ENCODE results near the gene RFTN1. TPM values are rescaled to one million over a fixed set of nuclear protein-coding genes. Genes with fewer than 3 reads are reported as not detected.
"Not testable (repeated sequence)": the region's sequence is repeated elsewhere in the genome, so short reads cannot be mapped to it uniquely, and the experiment has no call there.

RFTN1 gene
- total and polyA plus RNA-seq, 5 experiments from 2014 or later, result 35.3 to 61.8 (median 44.2) TPM

GRCh38 chr3:16320711-16321110 is 192.8 kb downstream of the RFTN1 start:
- no peak for ATAC-seq
- Mint-ChIP-seq H3K9me3 (no peaks in the 10 kb centered on the region), H3K27ac (peak overlapping the region; percentile 65 to 99 (median 94)), H3K4me3 (peak overlapping the region in 5 of 10 donors; percentile 2 to 73 (median 12)), H3K36me3 (peaks cover 13 to 96% (median 53%) of the 10 kb centered on the region in 3 donors), H3K4me1 (peaks cover 35 to 92% (median 75%) of the 10 kb centered on the region in 4 donors), H3K27me3 (no peaks in the 10 kb centered on the region)
- no peak for DNase-seq
- POLR2A ChIA-PET, result interaction anchor here (1.1 to 15.3 kb wide), 6 partner anchors 8 to 52 kb away, joined by 3 to 304 read pairs (median 18); no protein-coding TSS in a partner anchor

GRCh38 chr3:16319723-16320122 is 193.8 kb downstream of the RFTN1 start:
- no peak for ATAC-seq
- Mint-ChIP-seq H3K4me1 (peaks cover 37 to 93% (median 81%) of the 10 kb centered on the region in 4 donors), H3K4me3 (peak overlapping the region in 8 of 10 donors; percentile 27 to 81 (median 66)), H3K27ac (peak overlapping the region; percentile 92 to 99 (median 98)), H3K36me3 (peaks cover 17 to 96% (median 52%) of the 10 kb centered on the region in 3 donors), H3K9me3 (no peaks in the 10 kb centered on the region), H3K27me3 (no peaks in the 10 kb centered on the region)
- no peak for DNase-seq
- POLR2A ChIA-PET, result interaction anchor here (0.6 to 15.3 kb wide), 6 partner anchors 15 to 55 kb away, joined by 4 to 304 read pairs (median 18); partner anchors contain the start of genes DPH3 and OXNAD1

- peak; percentile 50 to 89 (median 72) for DNase-seq
Measured at GRCh38 chr3:16319307-16319706, 194.2 kb downstream of the RFTN1 start.

GRCh38 chr3:16318176-16318575 is 195.3 kb downstream of the RFTN1 start:
- DNase-seq (no peak), ATAC-seq (no peak)
- POLR2A ChIA-PET, result interaction anchor here (1.4 to 15.3 kb wide), 7 partner anchors 14 to 53 kb away, joined by 5 to 304 read pairs (median 13); partner anchors contain the start of genes DPH3 and OXNAD1
- H3K36me3 Mint-ChIP-seq, result peaks cover 17 to 90% (median 54%) of the 10 kb centered on the region in 3 donors
- no peaks in the 10 kb centered on the region for H3K27me3 Mint-ChIP-seq
- peaks cover 36 to 99% (median 87%) of the 10 kb centered on the region in 4 donors for H3K4me1 Mint-ChIP-seq
- peak overlapping the region; percentile 92 to 99 (median 98) for H3K27ac Mint-ChIP-seq
- H3K9me3 Mint-ChIP-seq, result no peaks in the 10 kb centered on the region
- peak overlapping the region in 8 of 10 donors; percentile 36 to 83 (median 74) for H3K4me3 Mint-ChIP-seq

More at GRCh38 chr3:16319307-16319706, 194.2 kb downstream of the RFTN1 start:
- peaks cover 17 to 96% (median 56%) of the 10 kb centered on the region in 3 donors for H3K36me3 Mint-ChIP-seq
- H3K27ac Mint-ChIP-seq, result peak overlapping the region; percentile 92 to 99 (median 98)
- no peaks in the 10 kb centered on the region for H3K9me3 Mint-ChIP-seq
- POLR2A ChIA-PET, result interaction anchor here (0.6 to 15.3 kb wide), 6 partner anchors 15 to 54 kb away, joined by 4 to 304 read pairs (median 18); partner anchors contain the start of genes DPH3 and OXNAD1
- peak overlapping the region; percentile 13 to 81 (median 56) for H3K4me3 Mint-ChIP-seq
- no peaks in the 10 kb centered on the region for H3K27me3 Mint-ChIP-seq
- H3K4me1 Mint-ChIP-seq, result peaks cover 36 to 97% (median 81%) of the 10 kb centered on the region in 4 donors
- peak; percentile 69 to 84 for ATAC-seq

GRCh38 chr3:16317561-16317945 is 195.9 kb downstream of the RFTN1 start:
- no peaks in the 10 kb centered on the region for H3K27me3 Mint-ChIP-seq
- POLR2A ChIA-PET, result interaction anchor here (1.0 to 15.3 kb wide), 11 partner anchors 13 to 210 kb away, joined by 3 to 304 read pairs (median 8); partner anchors contain the start of genes DPH3 and OXNAD1
- DNase-seq, result no peak
- H3K9me3 Mint-ChIP-seq, result no peaks in the 10 kb centered on the region
- peak overlapping the region in 9 of 10 donors; percentile 9 to 84 (median 75) for H3K4me3 Mint-ChIP-seq
- H3K27ac Mint-ChIP-seq, result peak overlapping the region; percentile 92 to 99 (median 98)
- ATAC-seq, result no peak
- peaks cover 17 to 89% (median 51%) of the 10 kb centered on the region in 3 donors for H3K36me3 Mint-ChIP-seq
- peaks cover 36 to 98% (median 89%) of the 10 kb centered on the region in 4 donors for H3K4me1 Mint-ChIP-seq

GRCh38 chr3:16316847-16317560 is 196.5 kb downstream of the RFTN1 start:
- DNase-seq (no peak), ATAC-seq (peak in 1 of 2 donors; percentile 9)
- POLR2A ChIA-PET, result interaction anchor here (1.0 to 15.3 kb wide), 11 partner anchors 12 to 211 kb away, joined by 3 to 304 read pairs (median 8); partner anchors contain the start of genes DPH3 and OXNAD1
- Mint-ChIP-seq H3K27ac (peak overlapping the region; percentile 92 to 99 (median 98)), H3K36me3 (peaks cover 17 to 89% (median 51%) of the 10 kb centered on the region in 3 donors), H3K27me3 (no peaks in the 10 kb centered on the region), H3K4me1 (peaks cover 41 to 98% (median 92%) of the 10 kb centered on the region in 4 donors), H3K4me3 (peak overlapping the region; percentile 9 to 84 (median 74)), H3K9me3 (no peaks in the 10 kb centered on the region)

- DNase-seq (no peak), ATAC-seq (no peak)
- Mint-ChIP-seq H3K27ac (peak overlapping the region; percentile 92 to 99 (median 98)), H3K9me3 (no peaks in the 10 kb centered on the region), H3K4me3 (peak overlapping the region in 9 of 10 donors; percentile 55 to 84 (median 75)), H3K4me1 (peaks cover 46 to 98% (median 95%) of the 10 kb centered on the region in 4 donors), H3K27me3 (no peaks in the 10 kb centered on the region), H3K36me3 (peaks cover 17 to 89% (median 55%) of the 10 kb centered on the region in 3 donors)
- POLR2A ChIA-PET, result interaction anchor here (1.3 to 15.3 kb wide), 9 partner anchors 12 to 200 kb away, joined by 4 to 304 read pairs (median 10); partner anchors contain the start of genes DPH3 and OXNAD1
Measured at GRCh38 chr3:16316396-16316795, 197.1 kb downstream of the RFTN1 start.

- no peaks in the 10 kb centered on the region for H3K27me3 Mint-ChIP-seq
- H3K36me3 Mint-ChIP-seq, result peaks cover 17 to 85% (median 50%) of the 10 kb centered on the region in 3 donors
- H3K9me3 Mint-ChIP-seq, result no peaks in the 10 kb centered on the region
- peak overlapping the region; percentile 55 to 84 (median 74) for H3K4me3 Mint-ChIP-seq
- no peak for DNase-seq
- peaks cover 38 to 94% (median 90%) of the 10 kb centered on the region in 4 donors for H3K4me1 Mint-ChIP-seq
- POLR2A ChIA-PET, result interaction anchor here (0.9 to 15.3 kb wide), 6 partner anchors 11 to 196 kb away, joined by 3 to 304 read pairs (median 22); no protein-coding TSS in a partner anchor
- ATAC-seq, result no peak
- H3K27ac Mint-ChIP-seq, result peak overlapping the region; percentile 92 to 99 (median 98)
Measured at GRCh38 chr3:16315623-16316022, 197.9 kb downstream of the RFTN1 start.

- H3K27me3 Mint-ChIP-seq, result no peaks in the 10 kb centered on the region
- peaks cover 35 to 93% (median 88%) of the 10 kb centered on the region in 4 donors for H3K4me1 Mint-ChIP-seq
- peak overlapping the region; percentile 28 to 83 (median 72) for H3K4me3 Mint-ChIP-seq
- no peak for ATAC-seq
- H3K27ac Mint-ChIP-seq, result peak overlapping the region; percentile 14 to 99 (median 98)
- POLR2A ChIA-PET, result interaction anchor here (0.7 to 15.3 kb wide), 11 partner anchors 9 to 182 kb away, joined by 3 to 304 read pairs (median 4); partner anchors contain the start of genes DPH3 and OXNAD1
- peaks cover 13 to 82% (median 50%) of the 10 kb centered on the region in 3 donors for H3K36me3 Mint-ChIP-seq
- no peak for DNase-seq
- H3K9me3 Mint-ChIP-seq, result no peaks in the 10 kb centered on the region
Measured at GRCh38 chr3:16313886-16314645, 199.4 kb downstream of the RFTN1 start.

GRCh38 chr3:16311960-16312451 is 201.5 kb downstream of the RFTN1 start:
- H3K36me3 Mint-ChIP-seq, result peaks cover 15 to 83% (median 53%) of the 10 kb centered on the region in 3 donors
- peak overlapping the region; percentile 57 to 92 (median 85) for H3K4me3 Mint-ChIP-seq
- peak; percentile 67 to 76 for ATAC-seq
- DNase-seq, result peak; percentile 30 to 80 (median 64)
- H3K4me1 Mint-ChIP-seq, result peaks cover 37 to 91% (median 87%) of the 10 kb centered on the region in 4 donors
- POLR2A ChIA-PET, result interaction anchor here (1.0 to 15.3 kb wide), 8 partner anchors 7 to 46 kb away, joined by 3 to 304 read pairs (median 6); partner anchors contain the start of genes DPH3 and OXNAD1
- H3K9me3 Mint-ChIP-seq, result no peaks in the 10 kb centered on the region
- H3K27ac Mint-ChIP-seq, result peak overlapping the region; percentile 86 to 99 (median 96)
- no peaks in the 10 kb centered on the region for H3K27me3 Mint-ChIP-seq

GRCh38 chr3:16310486-16310885 is 203.0 kb downstream of the RFTN1 start:
- not testable (repeated sequence) for H3K27me3 Mint-ChIP-seq, DNase-seq
- peak overlapping the region in 8 of 10 donors; percentile 19 to 100 (median 80) for H3K4me3 Mint-ChIP-seq

More at GRCh38 chr3:16310486-16310885, 203.0 kb downstream of the RFTN1 start:
- peak overlapping the region; percentile 23 to 99 (median 91) for H3K27ac Mint-ChIP-seq
- H3K9me3 Mint-ChIP-seq, ATAC-seq: not testable (repeated sequence)
- POLR2A ChIA-PET, result interaction anchor here (0.7 to 15.3 kb wide), 5 partner anchors 6 to 991 kb away, joined by 4 to 304 read pairs (median 5); no protein-coding TSS in a partner anchor
- peaks cover 37 to 91% (median 87%) of the 10 kb centered on the region in 4 donors for H3K4me1 Mint-ChIP-seq
- H3K36me3 Mint-ChIP-seq, result peaks cover 20 to 83% (median 48%) of the 10 kb centered on the region in 3 donors

Data from naive thymus-derived CD8-positive, alpha-beta T cell (primary cell).